PC-9 (cell line): Measurements from ENCODE around the gene ARF6. TPM values are rescaled to one million over a fixed set of nuclear protein-coding genes. Genes with fewer than 3 reads are reported as not detected.
"Not testable (repeated sequence)": the region's sequence is repeated elsewhere in the genome, so short reads cannot be mapped to it uniquely, and the experiment has no call there.

Source experiments
- BruUV-seq: library from RNA; stranded (reverse); fragments of 400-500 nt; replicated peaks from 2 replicates; lab custom pipeline; 2021; lab: Mats Ljungman, UMichigan
- CTCF ChIA-PET: fragments of 300-600 bp; sonication (Branson Sonifier 250); formaldehyde crosslinking; loops from one replicate; lab custom pipeline; 2022; ENCODE audit warnings: antibody characterized with exemption; lab: Charles Lee
- POLR2A ChIA-PET: fragments of 300-600 bp; sonication (Branson Sonifier 250); formaldehyde crosslinking; loops from one replicate; lab custom pipeline; 2022; ENCODE audit warnings: antibody characterized with exemption; ENCODE audit not compliant: unreplicated experiment; lab: Charles Lee
- DNase-seq, 2 experiments: peaks; one replicate each; pipeline versions ENCODE4 v3.0.0 to v3.0.0-alpha.2; 2015 to 2022; ENCODE audit warnings: mixed read lengths in 1 of 2
- H2AFZ ChIP-seq: fragments of 200-600 bp; sonication (generic); 2 replicates; pipeline ENCODE4 v1.8.1; 2017; ENCODE audit warnings: antibody characterized with exemption
- H3F3A ChIP-seq: fragments of 200-600 bp; sonication (generic); 2 replicates; pipeline ENCODE4 v1.8.1; 2017; ENCODE audit warnings: antibody characterized with exemption, mild to moderate bottlenecking, low read depth; ENCODE audit not compliant: insufficient read depth
- H3K27ac ChIP-seq: fragments of 200-600 bp; sonication (generic); 2 replicates; pipeline ENCODE4 v1.6.1; 2016; ENCODE audit warnings: mixed run types
- H3K27me3 ChIP-seq: fragments of 200-600 bp; sonication (generic); 2 replicates; pipeline ENCODE4 v1.6.1; 2016; ENCODE audit warnings: low read depth, mixed run types; ENCODE audit not compliant: insufficient read depth
- H3K36me3 ChIP-seq: fragments of 200-600 bp; sonication (generic); 2 replicates; pipeline ENCODE4 v1.6.1; 2016; ENCODE audit warnings: low read depth, mixed run types
- H3K4me1 ChIP-seq: fragments of 200-600 bp; sonication (generic); replicated peaks from 2 replicates; pipeline ENCODE4 v1.6.1; 2016; ENCODE audit warnings: mixed run types; ENCODE audit not compliant: insufficient read depth
- H3K4me2 ChIP-seq: fragments of 200-600 bp; sonication (generic); 2 replicates; pipeline ENCODE4 v1.6.1; 2017; ENCODE audit warnings: mixed run types
- H3K4me3 ChIP-seq: fragments of 200-600 bp; sonication (generic); 2 replicates; pipeline ENCODE4 v1.6.1; 2016; ENCODE audit warnings: mixed run types
- H3K79me2 ChIP-seq: fragments of 200-600 bp; sonication (generic); 2 replicates; pipeline ENCODE4 v1.6.1; 2017; ENCODE audit warnings: low read depth, mixed run types
- H3K9me2 ChIP-seq: fragments of 200-600 bp; sonication (generic); 2 replicates; pipeline ENCODE4 v1.8.1; 2017; ENCODE audit warnings: mild to moderate bottlenecking; ENCODE audit not compliant: insufficient read depth
- H3K9me3 ChIP-seq: fragments of 200-600 bp; sonication (generic); 2 replicates; pipeline ENCODE4 v1.8.1; 2016; ENCODE audit warnings: low read depth; ENCODE audit not compliant: insufficient read depth
- H4K20me1 ChIP-seq: fragments of 200-600 bp; sonication (generic); 2 replicates; pipeline ENCODE4 v1.8.1; 2017; ENCODE audit not compliant: insufficient read depth
- EZH2 ChIP-seq: fragments of 200-600 bp; sonication (generic); IDR thresholded peaks from 2 replicates; pipeline ENCODE4 v1.8.0; 2017; ENCODE audit warnings: antibody characterized with exemption, low read depth
- intact Hi-C: fragments of 100-400 bp; cut with micrococcal nuclease; formaldehyde crosslinking; loops from one replicate; pipeline ENCODE4 v1.10.0; 2022; ENCODE audit not compliant: unreplicated experiment
- total RNA-seq: library from RNA; stranded (reverse); gene quantifications from 2 replicates; pipeline ENCODE4 v1.2.3, GENCODE V29; 2021
- TF ChIP-seq, protein P1 (sequence below): fragments of 200-600 bp; sonication (generic); conservative IDR thresholded peaks from 2 replicates; pipeline ENCODE4 v1.6.1; 2017; ENCODE audit warnings: mixed run types, antibody characterized with exemption, mild to moderate bottlenecking, moderate library complexity

The ARF6 gene
- total RNA-seq, 1 experiment from 2014 or later = 65.3 TPM

DNA sequence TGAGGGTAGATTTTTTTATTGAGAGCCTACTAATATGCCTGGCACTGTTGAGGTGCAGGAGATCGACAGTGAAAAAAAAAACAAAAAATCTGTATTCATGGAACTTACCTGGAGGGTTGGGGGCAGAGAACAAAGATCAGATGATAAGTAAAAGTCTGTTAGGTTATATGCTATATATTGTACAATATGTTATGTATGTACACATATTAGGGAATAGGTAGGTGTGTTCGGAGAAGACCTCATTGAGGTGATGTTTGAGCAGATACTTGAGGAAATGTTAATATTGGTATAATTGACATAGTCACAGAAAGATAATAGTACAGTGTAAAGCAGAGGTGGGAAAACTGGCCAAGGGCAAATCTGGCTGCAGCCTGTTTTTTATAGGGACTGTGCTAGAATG lies 5.6 kb downstream of the ARF6 start:
- Histone ChIP-seq H3K4me1 (peaks cover 29% of the 10 kb centered on the region), H3K27ac (peak overlapping the region; percentile 96), H2AFZ (no peak overlapping the region), H3K9me3 (no peaks in the 10 kb centered on the region), H3F3A (peaks cover 38% of the 10 kb centered on the region), H3K27me3 (no peaks in the 10 kb centered on the region), H3K79me2 (peaks cover 77% of the 10 kb centered on the region), H3K4me2 (peak overlapping the region; percentile 97), H4K20me1 (peaks cover 28% of the 10 kb centered on the region), H3K36me3 (peaks cover 27% of the 10 kb centered on the region), H3K9me2 (no peaks in the 10 kb centered on the region), H3K4me3 (peak overlapping the region; percentile 99; the same call in 1 of the 2 replicates)
- no TSS peak for BruUV-seq
- intact Hi-C loops = loop anchor here (1.0 to 2.0 kb wide), 2 partner anchors 64 to 103 kb away; no protein-coding TSS in a partner anchor
- no peak for DNase-seq
- ChIA-PET CTCF (no interaction called here), POLR2A (interaction anchor here (1.0 kb wide), 1 partner anchor 74 kb away, joined by 5 read pairs; no protein-coding TSS in a partner anchor)
- no peak for TF ChIP-seq EZH2
- TF ChIP-seq, protein P1, sequence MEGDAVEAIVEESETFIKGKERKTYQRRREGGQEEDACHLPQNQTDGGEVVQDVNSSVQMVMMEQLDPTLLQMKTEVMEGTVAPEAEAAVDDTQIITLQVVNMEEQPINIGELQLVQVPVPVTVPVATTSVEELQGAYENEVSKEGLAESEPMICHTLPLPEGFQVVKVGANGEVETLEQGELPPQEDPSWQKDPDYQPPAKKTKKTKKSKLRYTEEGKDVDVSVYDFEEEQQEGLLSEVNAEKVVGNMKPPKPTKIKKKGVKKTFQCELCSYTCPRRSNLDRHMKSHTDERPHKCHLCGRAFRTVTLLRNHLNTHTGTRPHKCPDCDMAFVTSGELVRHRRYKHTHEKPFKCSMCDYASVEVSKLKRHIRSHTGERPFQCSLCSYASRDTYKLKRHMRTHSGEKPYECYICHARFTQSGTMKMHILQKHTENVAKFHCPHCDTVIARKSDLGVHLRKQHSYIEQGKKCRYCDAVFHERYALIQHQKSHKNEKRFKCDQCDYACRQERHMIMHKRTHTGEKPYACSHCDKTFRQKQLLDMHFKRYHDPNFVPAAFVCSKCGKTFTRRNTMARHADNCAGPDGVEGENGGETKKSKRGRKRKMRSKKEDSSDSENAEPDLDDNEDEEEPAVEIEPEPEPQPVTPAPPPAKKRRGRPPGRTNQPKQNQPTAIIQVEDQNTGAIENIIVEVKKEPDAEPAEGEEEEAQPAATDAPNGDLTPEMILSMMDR = no peak

DNA sequence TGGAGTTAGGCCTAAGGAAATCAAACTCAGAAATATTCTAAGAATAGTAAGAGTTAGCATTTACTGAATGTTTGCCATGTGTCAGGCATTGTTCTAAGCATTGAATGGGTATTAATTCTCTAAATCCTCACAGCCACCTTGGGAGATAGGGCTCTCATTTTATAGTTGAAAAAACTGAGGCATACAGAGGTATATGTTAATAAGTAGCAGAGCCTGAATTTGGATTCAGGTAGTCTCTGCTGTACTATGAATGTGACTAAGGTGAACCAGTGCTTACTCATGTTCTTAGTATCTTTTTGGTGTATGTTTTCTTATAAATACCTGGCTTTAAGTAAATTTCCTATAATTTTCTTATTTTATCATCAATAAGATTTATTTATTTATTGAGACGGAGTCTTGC lies 8.1 kb downstream of the ARF6 start:
- Histone ChIP-seq H3K27ac (no peak overlapping the region), H3F3A (peaks cover 49% of the 10 kb centered on the region), H3K9me3 (no peaks in the 10 kb centered on the region), H3K4me1 (peaks cover 29% of the 10 kb centered on the region), H3K4me2 (no peak overlapping the region), H3K4me3 (no peak overlapping the region), H3K27me3 (no peaks in the 10 kb centered on the region), H3K79me2 (peaks cover 52% of the 10 kb centered on the region), H4K20me1 (peaks cover 6% of the 10 kb centered on the region; the same call in 1 of the 2 replicates), H3K9me2 (no peaks in the 10 kb centered on the region), H2AFZ (no peak overlapping the region), H3K36me3 (peaks cover 5% of the 10 kb centered on the region)
- ChIA-PET CTCF (no interaction called here), POLR2A (no interaction called here)
- no TSS peak for BruUV-seq
- no peak for DNase-seq
- intact Hi-C loops = no loop called here
- TF ChIP-seq, protein P1 = no peak

DNA sequence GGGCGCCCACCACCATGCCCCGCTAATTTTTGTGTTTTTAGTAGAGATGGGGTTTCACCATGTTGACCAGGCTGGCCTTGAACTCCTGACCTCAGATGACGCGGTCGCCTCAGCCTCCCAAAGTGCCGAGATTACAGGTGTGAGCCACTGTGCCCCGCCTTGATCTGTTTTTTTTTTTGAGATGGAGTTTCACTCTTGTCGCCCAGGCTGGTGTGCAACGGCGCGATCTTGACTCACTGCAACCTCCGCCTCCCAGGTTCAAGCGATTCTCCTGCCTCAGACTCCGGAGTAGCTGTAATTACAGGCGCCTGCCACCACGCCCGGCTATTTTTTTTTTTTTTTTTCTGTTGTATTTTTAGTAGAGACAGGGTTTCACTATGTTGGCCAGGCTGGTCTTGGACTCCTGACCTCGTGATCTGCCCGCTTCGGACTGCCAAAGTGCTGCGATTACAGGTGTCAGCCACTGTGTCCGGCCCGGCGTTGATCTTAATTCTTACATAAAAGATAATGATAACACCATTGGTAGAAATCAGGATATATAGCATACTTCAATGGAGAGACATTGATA lies 9.9 kb downstream of the ARF6 start:
- Histone ChIP-seq H3K79me2 (peaks cover 34% of the 10 kb centered on the region), H3K4me1 (peaks cover 22% of the 10 kb centered on the region), H3F3A (peaks cover 50% of the 10 kb centered on the region)
- intact Hi-C loops, DNase-seq, H3K36me3 ChIP-seq, H3K27me3 ChIP-seq, H3K9me2 ChIP-seq, H3K27ac ChIP-seq, H3K4me2 ChIP-seq, H4K20me1 ChIP-seq, H3K9me3 ChIP-seq, H2AFZ ChIP-seq, BruUV-seq, H3K4me3 ChIP-seq: not testable (repeated sequence)
- ChIA-PET POLR2A (interaction anchor here (0.8 kb wide), 1 partner anchor 15 kb away, joined by 15 read pairs; no protein-coding TSS in a partner anchor), CTCF (interaction anchor here (0.6 kb wide), 1 partner anchor 22 kb away, joined by 3 read pairs; no protein-coding TSS in a partner anchor)
